C4-2B (cell line): ENCODE measurements around the gene SETD2.

Experiments used
- H3K27ac ChIP-seq: fragments of 450-650 bp; 2 replicates; pipeline ENCODE4 v1.5.1; 2017
- ZFX ChIP-seq: fragments of 450-650 bp; IDR thresholded peaks from 2 replicates; pipeline ENCODE4 v1.6.1; 2017
- TF ChIP-seq, protein P1 (sequence below): fragments of 450-650 bp; conservative IDR thresholded peaks from 2 replicates; pipeline ENCODE4 v1.5.1; 2017; ENCODE audit warnings: mild to moderate bottlenecking

Gene SETD2

DNA sequence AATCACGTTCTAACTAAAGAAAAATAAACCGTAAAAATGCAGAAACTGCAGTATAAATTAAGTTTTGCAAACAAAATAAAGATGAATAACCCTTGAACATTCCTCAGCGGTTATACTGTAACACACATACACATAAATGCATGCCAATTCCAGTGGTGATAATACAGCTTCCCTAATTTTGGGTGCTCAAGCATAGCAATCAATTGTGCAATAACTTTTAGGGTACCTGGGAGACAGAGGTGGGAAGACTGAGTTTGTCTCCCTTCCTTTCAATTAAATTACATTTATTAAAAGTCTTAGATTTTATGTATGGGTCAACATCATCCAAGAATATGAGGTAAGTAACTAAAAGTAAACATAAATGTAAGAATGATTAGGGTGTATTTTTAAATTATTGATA lies 71.8 kb downstream of the SETD2 start:
- TF ChIP-seq ZFX, result no peak
- TF ChIP-seq, protein P1, sequence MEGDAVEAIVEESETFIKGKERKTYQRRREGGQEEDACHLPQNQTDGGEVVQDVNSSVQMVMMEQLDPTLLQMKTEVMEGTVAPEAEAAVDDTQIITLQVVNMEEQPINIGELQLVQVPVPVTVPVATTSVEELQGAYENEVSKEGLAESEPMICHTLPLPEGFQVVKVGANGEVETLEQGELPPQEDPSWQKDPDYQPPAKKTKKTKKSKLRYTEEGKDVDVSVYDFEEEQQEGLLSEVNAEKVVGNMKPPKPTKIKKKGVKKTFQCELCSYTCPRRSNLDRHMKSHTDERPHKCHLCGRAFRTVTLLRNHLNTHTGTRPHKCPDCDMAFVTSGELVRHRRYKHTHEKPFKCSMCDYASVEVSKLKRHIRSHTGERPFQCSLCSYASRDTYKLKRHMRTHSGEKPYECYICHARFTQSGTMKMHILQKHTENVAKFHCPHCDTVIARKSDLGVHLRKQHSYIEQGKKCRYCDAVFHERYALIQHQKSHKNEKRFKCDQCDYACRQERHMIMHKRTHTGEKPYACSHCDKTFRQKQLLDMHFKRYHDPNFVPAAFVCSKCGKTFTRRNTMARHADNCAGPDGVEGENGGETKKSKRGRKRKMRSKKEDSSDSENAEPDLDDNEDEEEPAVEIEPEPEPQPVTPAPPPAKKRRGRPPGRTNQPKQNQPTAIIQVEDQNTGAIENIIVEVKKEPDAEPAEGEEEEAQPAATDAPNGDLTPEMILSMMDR, result no peak
- no peak overlapping the region for H3K27ac ChIP-seq

GRCh38 chr3:47089630-47090029 lies 74.3 kb downstream of the SETD2 start:
- no peak overlapping the region for H3K27ac ChIP-seq
- TF ChIP-seq ZFX, result no peak
- TF ChIP-seq, protein P1, result no peak

GRCh38 chr3:47086071-47086470 lies 77.8 kb downstream of the SETD2 start:
- no peak overlapping the region for H3K27ac ChIP-seq
- no peak for TF ChIP-seq ZFX
- TF ChIP-seq, protein P1, result no peak

GRCh38 chr3:47083786-47084185 lies 80.1 kb downstream of the SETD2 start:
- no peak overlapping the region for H3K27ac ChIP-seq
- TF ChIP-seq ZFX, result no peak
- TF ChIP-seq, protein P1, result no peak

- H3K27ac ChIP-seq, result no peak overlapping the region
- TF ChIP-seq ZFX, result no peak
- TF ChIP-seq, protein P1, result no peak
Measured at GRCh38 chr3:47082519-47082918, 81.4 kb downstream of the SETD2 start.

- no peak for TF ChIP-seq ZFX
- TF ChIP-seq, protein P1, result no peak
- H3K27ac ChIP-seq, result no peak overlapping the region
Measured at GRCh38 chr3:47079432-47079831, 84.5 kb downstream of the SETD2 start.

DNA sequence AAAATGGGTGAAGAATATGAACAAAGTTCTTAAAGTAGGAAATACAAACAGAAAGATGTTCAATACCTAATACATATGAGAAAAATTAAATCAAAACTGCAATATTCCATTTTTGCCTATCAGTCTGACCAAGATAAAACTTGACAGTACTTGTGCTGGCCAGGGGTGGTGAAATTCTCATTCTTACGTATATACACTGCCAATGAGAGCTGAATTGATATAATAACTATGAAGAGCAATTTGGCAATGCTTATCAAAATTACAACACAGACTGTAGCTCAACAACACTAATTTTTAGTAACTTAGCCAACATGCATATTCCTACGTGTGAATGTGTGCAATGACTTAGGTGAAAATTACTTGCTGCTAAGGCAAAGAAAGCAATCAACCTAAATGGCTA lies 90.2 kb downstream of the SETD2 start:
- TF ChIP-seq, protein P1, result no peak
- no peak for TF ChIP-seq ZFX
- H3K27ac ChIP-seq, result no peak overlapping the region
